Activated CD4-positive, alpha-beta T cell treated with anti-CD3 and anti-CD28 coated beads, Interleukin-10, Interleukin-2, amounts not matched to agents 100 ng/mL and 50 ng/mL, durations not matched to agents 16 hours and 8 hours (primary cell): ENCODE results near the gene KRT31.
"Not testable (repeated sequence)": the region's sequence is repeated elsewhere in the genome, so short reads cannot be mapped to it uniquely, and the experiment has no call there.

Experiments
- DNase-seq: peaks from one replicate; pipeline ENCODE4 v3.0.0-alpha.2; 2020

Gene KRT31

GRCh38 chr17:41386227-41386626 lies 11.2 kb downstream of the KRT31 start:
- DNase-seq = no peak

GRCh38 chr17:41383690-41384089 lies 13.7 kb downstream of the KRT31 start:
- no peak for DNase-seq

- no peak for DNase-seq
Measured at GRCh38 chr17:41382394-41382793, 15.0 kb downstream of the KRT31 start.

- DNase-seq = not testable (repeated sequence)
Measured at GRCh38 chr17:41381943-41382342, 15.5 kb downstream of the KRT31 start, which contains the start of gene KRT34. Gene KRT34 (minus strand): TSS chr17:41382306. CDS start chr17:41382246, 60 bp downstream.

- not testable (repeated sequence) for DNase-seq
Measured at GRCh38 chr17:41380091-41380490, 17.3 kb downstream of the KRT31 start.

- DNase-seq = no peak
Measured at GRCh38 chr17:41377546-41377945, 19.9 kb downstream of the KRT31 start.

- DNase-seq = no peak
Measured at GRCh38 chr17:41369713-41370112, 27.7 kb downstream of the KRT31 start, which contains the start of gene KRT33B. Gene KRT33B (minus strand): TSS chr17:41369813. CDS start chr17:41369750, 63 bp downstream.

GRCh38 chr17:41369023-41369422 lies 28.4 kb downstream of the KRT31 start:
- DNase-seq = no peak

- DNase-seq = no peak
Measured at GRCh38 chr17:41367426-41368075, 29.9 kb downstream of the KRT31 start.

GRCh38 chr17:41366070-41366469 lies 31.3 kb downstream of the KRT31 start:
- DNase-seq = no peak

- no peak for DNase-seq
Measured at GRCh38 chr17:41363881-41364280, 33.5 kb downstream of the KRT31 start.

GRCh38 chr17:41360296-41360995 lies 37.0 kb downstream of the KRT31 start:
- DNase-seq = no peak

GRCh38 chr17:41354536-41354935 lies 42.9 kb downstream of the KRT31 start:
- DNase-seq = no peak

GRCh38 chr17:41352597-41353366 lies 44.6 kb downstream of the KRT31 start:
- no peak for DNase-seq

- DNase-seq = no peak
Measured at GRCh38 chr17:41351177-41351576, 46.2 kb downstream of the KRT31 start.

GRCh38 chr17:41350381-41350878 lies 47.0 kb downstream of the KRT31 start, which contains the start of gene KRT33A:
Gene KRT33A (minus strand): TSS chr17:41350828. CDS start chr17:41350767, 61 bp downstream.
- DNase-seq = not testable (repeated sequence)

- DNase-seq = no peak
Measured at GRCh38 chr17:41347869-41348760, 49.3 kb downstream of the KRT31 start.

GRCh38 chr17:41346421-41346820 lies 51.0 kb downstream of the KRT31 start:
- DNase-seq = not testable (repeated sequence)

GRCh38 chr17:41345992-41346391 lies 51.4 kb downstream of the KRT31 start:
- DNase-seq = no peak
